Astrocyte (in vitro differentiated cells and primary cell): ENCODE data around the gene RFX4. TPM values are rescaled to one million over a fixed set of nuclear protein-coding genes. Genes with fewer than 3 reads are reported as not detected.

Experiments
- DNase-seq: peaks from one replicate; pipeline ENCODE4 v3.0.0-alpha.2; 2010; ENCODE audit warnings: low read depth
- FAIRE-seq: peaks from 2 replicates; lab custom pipeline; 2011; peaks lifted over from hg19 to GRCh38; lab: Jason Lieb, UNC
- H2AFZ ChIP-seq: 2 replicates; pipeline ENCODE4 v1.6.0; 2012; ENCODE audit warnings: low read depth, low read length, inconsistent platforms
- H3K27ac ChIP-seq: 2 replicates; pipeline ENCODE4 v1.5.1; 2011; ENCODE audit warnings: low read depth, low read length, inconsistent platforms
- H3K27me3 ChIP-seq: 2 replicates; pipeline ENCODE4 v1.6.0; 2011; ENCODE audit warnings: low read length, inconsistent platforms; ENCODE audit not compliant: insufficient read depth
- H3K36me3 ChIP-seq: 2 replicates; pipeline ENCODE4 v1.5.1; 2011; ENCODE audit warnings: low read length, inconsistent platforms; ENCODE audit not compliant: insufficient read depth
- H3K4me1 ChIP-seq: 2 replicates; pipeline ENCODE4 v1.5.1; 2011; ENCODE audit warnings: low read length, inconsistent platforms; ENCODE audit not compliant: insufficient read depth
- H3K4me2 ChIP-seq: 2 replicates; pipeline ENCODE4 v1.6.0; 2012; ENCODE audit warnings: low read length, inconsistent platforms
- H3K4me3 ChIP-seq: 2 replicates; pipeline ENCODE4 v1.5.1; 2011; ENCODE audit warnings: low read depth, mild to moderate bottlenecking, low read length, inconsistent platforms; ENCODE audit not compliant: insufficient read depth
- H3K79me2 ChIP-seq: 2 replicates; pipeline ENCODE4 v1.6.0; 2012; ENCODE audit warnings: mild to moderate bottlenecking, low read length, inconsistent platforms; ENCODE audit not compliant: insufficient read depth
- H3K9ac ChIP-seq: 2 replicates; pipeline ENCODE4 v1.6.0; 2012; ENCODE audit warnings: mild to moderate bottlenecking, low read length, inconsistent platforms
- H3K9me3 ChIP-seq: 2 replicates; pipeline ENCODE4 v1.5.1; 2012; ENCODE audit warnings: low read depth, mild to moderate bottlenecking, low read length, inconsistent platforms; ENCODE audit not compliant: insufficient read depth
- H4K20me1 ChIP-seq: 2 replicates; pipeline ENCODE4 v1.6.0; 2012; ENCODE audit warnings: low read length, inconsistent platforms; ENCODE audit not compliant: insufficient read depth
- H3K27ac Mint-ChIP-seq: one replicate; pipeline ENCODE4 v1.8.0; 2021; ENCODE audit warnings: mild to moderate bottlenecking, mixed read lengths; ENCODE audit not compliant: unreplicated experiment
- H3K27me3 Mint-ChIP-seq: one replicate; pipeline ENCODE4 v1.8.0; 2021; ENCODE audit warnings: low read depth, mixed read lengths; ENCODE audit not compliant: unreplicated experiment
- H3K36me3 Mint-ChIP-seq: one replicate; pipeline ENCODE4 v1.8.0; 2021; ENCODE audit warnings: low read depth, mixed read lengths; ENCODE audit not compliant: unreplicated experiment
- H3K4me1 Mint-ChIP-seq: one replicate; pipeline ENCODE4 v1.8.0; 2021; ENCODE audit warnings: low read depth, mixed read lengths; ENCODE audit not compliant: unreplicated experiment
- H3K4me3 Mint-ChIP-seq: one replicate; pipeline ENCODE4 v1.8.0; 2021; ENCODE audit warnings: mild to moderate bottlenecking, moderate library complexity, mixed read lengths; ENCODE audit not compliant: unreplicated experiment
- H3K9me3 Mint-ChIP-seq: one replicate; pipeline ENCODE4 v1.8.0; 2021; ENCODE audit warnings: mild to moderate bottlenecking, mixed read lengths; ENCODE audit not compliant: unreplicated experiment
- CTCF ChIP-seq: IDR thresholded peaks from 2 replicates; pipeline ENCODE4 v1.5.1; 2011; ENCODE audit warnings: low read depth, mild to moderate bottlenecking, inconsistent platforms, low read length, moderate library complexity; ENCODE audit not compliant: insufficient read depth
- EZH2 ChIP-seq: IDR thresholded peaks from 2 replicates; pipeline ENCODE4 v1.6.1; 2012; ENCODE audit warnings: mild to moderate bottlenecking, low read length, inconsistent platforms; ENCODE audit not compliant: insufficient read depth
- total RNA-seq: library from RNA; stranded (reverse); gene quantifications from 2 replicates; pipeline ENCODE4 v1.2.1, GENCODE V29; 2021

RFX4 gene
- total RNA-seq, 1 donor from 2014 or later = 0.07 TPM

- H3K4me3 ChIP-seq = no peak overlapping the region
- H3K27ac ChIP-seq = no peak overlapping the region
- H3K79me2 ChIP-seq = no peaks in the 10 kb centered on the region
- no peak overlapping the region for H3K27ac Mint-ChIP-seq
- no peak overlapping the region for H2AFZ ChIP-seq
- H3K4me3 Mint-ChIP-seq = no peak overlapping the region
- no peak for TF ChIP-seq EZH2
- no peak for TF ChIP-seq CTCF
- peaks cover 7% of the 10 kb centered on the region for H3K9me3 ChIP-seq
- H3K36me3 ChIP-seq = no peaks in the 10 kb centered on the region
- H3K4me1 ChIP-seq = no peaks in the 10 kb centered on the region
- H3K9me3 Mint-ChIP-seq = peaks cover 36% of the 10 kb centered on the region
- H3K4me1 Mint-ChIP-seq = no peaks in the 10 kb centered on the region
- no peaks in the 10 kb centered on the region for H4K20me1 ChIP-seq
- no peak for DNase-seq
- FAIRE-seq = no peak
- no peaks in the 10 kb centered on the region for H3K27me3 Mint-ChIP-seq
- no peak overlapping the region for H3K4me2 ChIP-seq
- no peak overlapping the region for H3K9ac ChIP-seq
- peaks cover 4% of the 10 kb centered on the region for H3K27me3 ChIP-seq
- H3K36me3 Mint-ChIP-seq = peaks cover 5% of the 10 kb centered on the region
Measured at GRCh38 chr12:106663385-106663784, 80.6 kb downstream of the RFX4 start.

GRCh38 chr12:106669216-106669615 is 86.4 kb downstream of the RFX4 start:
- TF ChIP-seq CTCF = no peak
- no peak for TF ChIP-seq EZH2
- Histone ChIP-seq H3K4me3 (no peak overlapping the region), H3K36me3 (no peaks in the 10 kb centered on the region), H3K4me1 (no peaks in the 10 kb centered on the region), H3K9ac (no peak overlapping the region), H3K27me3 (peaks cover 25% of the 10 kb centered on the region), H3K4me2 (no peak overlapping the region), H3K79me2 (no peaks in the 10 kb centered on the region), H4K20me1 (no peaks in the 10 kb centered on the region), H3K9me3 (no peaks in the 10 kb centered on the region), H2AFZ (no peak overlapping the region), H3K27ac (no peak overlapping the region)
- H3K9me3 Mint-ChIP-seq = peaks cover 6% of the 10 kb centered on the region
- no peaks in the 10 kb centered on the region for H3K36me3 Mint-ChIP-seq
- no peak overlapping the region for H3K27ac Mint-ChIP-seq
- H3K27me3 Mint-ChIP-seq = peaks cover 9% of the 10 kb centered on the region
- no peaks in the 10 kb centered on the region for H3K4me1 Mint-ChIP-seq
- no peak for FAIRE-seq
- no peak overlapping the region for H3K4me3 Mint-ChIP-seq
- no peak for DNase-seq

GRCh38 chr12:106670131-106670530 is 87.3 kb downstream of the RFX4 start:
- no peak overlapping the region for H3K27ac Mint-ChIP-seq
- H3K79me2 ChIP-seq = no peaks in the 10 kb centered on the region
- H3K27me3 Mint-ChIP-seq = peaks cover 10% of the 10 kb centered on the region

More at GRCh38 chr12:106670131-106670530, 87.3 kb downstream of the RFX4 start:
- DNase-seq (no peak), FAIRE-seq (no peak)
- Mint-ChIP-seq H3K9me3 (peaks cover 2% of the 10 kb centered on the region), H3K36me3 (no peaks in the 10 kb centered on the region), H3K4me3 (no peak overlapping the region), H3K4me1 (no peaks in the 10 kb centered on the region)
- no peaks in the 10 kb centered on the region for H3K9me3 ChIP-seq
- H3K27ac ChIP-seq = no peak overlapping the region
- no peak overlapping the region for H2AFZ ChIP-seq
- no peaks in the 10 kb centered on the region for H4K20me1 ChIP-seq
- TF ChIP-seq CTCF (no peak), EZH2 (no peak)
- H3K36me3 ChIP-seq = no peaks in the 10 kb centered on the region
- no peak overlapping the region for H3K4me3 ChIP-seq
- no peaks in the 10 kb centered on the region for H3K4me1 ChIP-seq
- peaks cover 25% of the 10 kb centered on the region for H3K27me3 ChIP-seq
- no peak overlapping the region for H3K4me2 ChIP-seq
- H3K9ac ChIP-seq = no peak overlapping the region
